COLO668 (cell line): ENCODE measurements around the gene UBE3C.
A peak's percentile ranks its signal among the peaks of the same experiment; 100 is the strongest.
"Not testable (repeated sequence)": the region's sequence is repeated elsewhere in the genome, so short reads cannot be mapped to it uniquely, and the experiment has no call there.

Experiments used
- DNase-seq: peaks from one replicate; lab custom pipeline; 2025; ENCODE audit not compliant: unreplicated experiment; lab: John Stamatoyannopoulos, UW

The UBE3C gene

DNA sequence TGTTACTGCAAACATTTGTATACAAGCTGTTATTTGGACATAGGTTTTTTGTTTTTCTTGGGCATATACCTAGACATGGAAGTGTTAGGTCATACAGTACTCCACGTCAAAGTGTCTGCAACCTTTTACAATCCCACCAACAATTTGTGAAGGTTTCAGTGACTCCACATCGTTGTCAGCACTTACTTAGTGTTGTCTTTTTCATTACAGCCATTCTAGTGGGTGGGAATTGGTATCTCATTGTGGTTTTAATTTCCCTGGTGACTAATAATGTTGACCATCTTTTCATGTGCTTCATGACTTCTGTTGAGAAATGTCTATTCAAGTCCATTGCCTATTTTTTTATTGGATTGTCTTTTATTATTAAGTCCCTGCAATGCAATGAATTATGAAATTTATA lies 95.0 kb downstream of the UBE3C start:
- no peak for DNase-seq

GRCh38 chr7:157234271-157234670 lies 95.5 kb downstream of the UBE3C start:
- DNase-seq = no peak

GRCh38 chr7:157235357-157236333 lies 96.9 kb downstream of the UBE3C start:
- no peak for DNase-seq

- no peak for DNase-seq
Measured at GRCh38 chr7:157238087-157238486, 99.4 kb downstream of the UBE3C start.

GRCh38 chr7:157239571-157240270 lies 101.0 kb downstream of the UBE3C start:
- DNase-seq = no peak

GRCh38 chr7:157241631-157242030 lies 102.9 kb downstream of the UBE3C start:
- no peak for DNase-seq

DNA sequence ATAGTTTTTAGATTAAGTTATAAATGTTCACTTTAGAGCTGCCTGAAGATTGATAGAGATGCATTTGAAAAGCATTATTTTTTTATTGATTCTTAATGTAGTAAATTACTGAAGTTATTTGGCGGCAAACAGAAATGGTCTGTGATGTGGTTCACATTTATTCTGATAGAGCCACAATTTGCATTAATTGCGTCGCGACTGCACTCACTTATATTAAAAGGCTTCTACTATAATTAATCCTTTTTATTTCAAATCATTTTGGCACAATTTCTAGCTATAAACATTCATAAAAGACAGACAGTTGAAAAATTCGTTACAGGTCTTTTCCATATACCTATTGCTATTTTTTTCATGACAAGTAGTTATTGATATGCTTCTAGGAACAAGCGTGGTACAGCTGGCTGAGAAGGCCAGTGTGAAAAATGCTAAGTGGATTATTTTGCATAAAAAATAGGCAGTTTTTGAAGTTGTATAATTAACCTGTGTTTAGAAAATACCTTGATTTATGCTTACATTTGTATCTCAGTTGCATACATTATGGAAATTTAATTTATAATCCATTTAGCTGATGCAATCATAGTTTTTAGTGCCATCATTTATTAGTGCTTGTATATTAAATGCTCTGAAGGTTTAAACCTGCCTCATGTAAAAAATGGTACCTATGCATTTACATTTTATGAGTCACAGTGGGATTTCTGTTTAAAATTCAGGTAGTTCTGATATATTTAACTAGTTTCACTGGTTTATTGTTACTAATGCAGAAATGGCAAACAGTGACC lies 106.0 kb downstream of the UBE3C start:
- no peak for DNase-seq

DNA sequence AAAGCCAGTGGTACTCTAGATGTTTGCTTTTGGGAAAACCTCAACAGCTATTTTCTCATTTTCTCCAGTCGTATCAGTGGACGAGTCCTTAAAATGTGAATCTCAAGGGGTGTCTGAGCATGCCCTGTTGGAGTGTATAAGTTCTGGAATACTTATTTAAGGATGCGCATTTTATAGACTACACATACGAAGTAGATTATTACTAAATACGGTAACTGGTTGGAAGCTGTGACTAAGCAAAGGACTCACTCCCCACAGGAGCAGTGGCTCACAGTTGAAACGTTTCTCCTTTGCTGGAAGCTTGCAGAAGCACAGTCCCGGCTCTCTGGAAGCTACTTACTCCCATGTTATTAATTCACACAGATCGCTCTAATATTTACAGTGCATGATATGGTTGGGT lies 107.3 kb downstream of the UBE3C start:
- no peak for DNase-seq

DNA sequence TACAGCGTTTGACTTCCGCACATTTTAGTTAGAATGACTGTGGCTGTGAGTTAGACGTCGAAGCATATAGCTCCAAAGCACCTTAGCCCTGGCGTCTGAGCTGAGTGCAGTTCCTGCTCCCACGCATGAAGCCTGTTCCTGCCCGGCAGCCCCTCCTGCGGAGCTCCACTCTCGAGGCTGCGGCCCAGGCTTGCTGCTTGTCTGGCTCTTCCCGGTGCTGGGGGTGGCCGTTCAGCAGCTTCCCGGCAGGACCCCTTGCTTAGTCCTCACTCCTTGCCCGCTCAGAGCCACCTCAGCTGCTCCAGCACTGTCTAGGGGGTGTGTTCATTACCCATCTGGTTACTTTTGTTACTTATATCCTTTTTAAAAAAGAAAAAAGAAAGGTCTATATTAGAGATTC lies 109.9 kb downstream of the UBE3C start:
- DNase-seq = no peak

DNA sequence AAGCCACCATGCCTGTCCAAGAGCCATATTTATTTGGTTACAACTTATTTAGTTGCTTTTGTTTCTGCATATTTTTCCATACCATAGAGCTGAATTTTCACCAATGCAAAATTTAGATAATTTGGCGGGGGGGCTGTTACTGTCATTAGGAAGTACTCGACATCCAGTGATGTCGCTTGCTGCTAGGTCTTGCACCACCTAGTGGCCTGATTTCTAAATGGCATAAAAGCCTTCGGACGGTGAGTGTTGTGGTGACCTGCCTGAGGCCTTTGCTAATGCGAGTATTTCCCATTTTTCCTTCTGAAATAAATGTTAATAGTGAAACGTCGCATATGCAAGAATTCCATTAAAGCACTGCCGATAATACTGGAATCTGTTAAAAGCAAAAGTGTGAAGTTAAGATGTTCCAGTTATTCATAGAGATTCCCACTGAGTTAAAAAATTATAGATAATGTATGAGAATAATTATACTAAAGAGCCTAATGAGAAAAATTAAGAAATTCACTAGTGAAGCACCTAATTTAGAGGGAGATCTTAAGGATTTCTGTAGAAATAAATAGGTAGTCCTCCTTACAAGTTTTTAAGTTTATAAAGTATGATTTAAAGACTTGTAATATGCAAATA lies 112.0 kb downstream of the UBE3C start:
- DNase-seq = peak; percentile 42

DNA sequence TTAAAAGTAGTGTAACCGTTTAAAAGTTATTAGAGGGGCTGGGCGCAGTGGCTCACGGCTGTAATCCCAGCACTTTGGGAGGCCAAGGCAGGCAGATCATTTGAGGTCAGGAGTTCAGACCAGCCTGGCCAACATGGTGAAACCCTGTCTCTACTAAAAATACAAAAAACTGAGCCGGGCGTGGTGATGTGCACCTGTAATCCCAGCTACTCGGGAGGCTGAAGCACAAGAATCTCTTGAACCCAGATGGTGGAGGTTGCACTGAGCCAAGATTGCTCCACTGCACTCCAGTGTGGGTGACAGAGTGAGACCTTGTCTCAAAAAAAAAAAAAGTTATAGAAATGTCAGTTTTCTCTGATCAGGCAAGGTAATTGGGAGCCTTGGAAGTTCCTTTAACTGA lies 113.1 kb downstream of the UBE3C start:
- not testable (repeated sequence) for DNase-seq

DNA sequence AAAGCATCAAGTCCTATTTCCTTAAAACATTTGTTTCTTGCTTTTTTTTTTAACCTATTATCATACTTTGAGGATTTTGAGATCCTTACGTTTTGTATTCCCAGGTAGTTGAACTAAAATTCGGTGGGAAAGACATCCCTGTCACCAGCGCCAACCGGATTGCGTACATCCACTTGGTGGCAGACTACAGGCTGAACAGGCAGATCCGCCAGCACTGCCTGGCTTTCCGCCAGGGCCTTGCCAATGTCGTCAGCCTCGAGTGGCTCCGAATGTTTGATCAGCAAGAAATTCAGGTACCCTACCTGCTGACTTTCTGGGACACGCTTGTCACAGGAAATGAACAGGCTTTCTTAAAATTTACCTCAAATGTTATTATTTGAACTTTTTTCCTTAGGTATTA lies 115.1 kb downstream of the UBE3C start:
- DNase-seq = peak; percentile 71

DNA sequence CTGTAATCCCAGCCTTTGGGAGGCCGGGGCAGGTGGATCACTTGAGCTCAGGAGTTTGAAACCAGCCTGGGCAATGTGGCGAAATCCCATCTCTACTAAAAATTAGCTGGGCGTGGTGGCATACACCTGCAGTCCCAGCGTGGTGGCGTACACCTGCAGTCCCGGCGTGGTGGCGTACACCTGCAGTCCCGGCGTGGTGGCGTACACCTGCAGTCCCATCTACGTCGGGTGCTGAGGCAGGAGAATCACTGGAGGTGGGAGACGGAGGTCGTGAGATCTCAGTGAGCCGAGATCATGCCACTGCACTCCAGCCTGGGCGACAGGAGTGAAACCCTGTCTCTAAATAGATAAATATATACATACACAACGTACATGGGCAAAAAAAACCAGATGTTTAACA lies 116.1 kb downstream of the UBE3C start:
- not testable (repeated sequence) for DNase-seq

DNA sequence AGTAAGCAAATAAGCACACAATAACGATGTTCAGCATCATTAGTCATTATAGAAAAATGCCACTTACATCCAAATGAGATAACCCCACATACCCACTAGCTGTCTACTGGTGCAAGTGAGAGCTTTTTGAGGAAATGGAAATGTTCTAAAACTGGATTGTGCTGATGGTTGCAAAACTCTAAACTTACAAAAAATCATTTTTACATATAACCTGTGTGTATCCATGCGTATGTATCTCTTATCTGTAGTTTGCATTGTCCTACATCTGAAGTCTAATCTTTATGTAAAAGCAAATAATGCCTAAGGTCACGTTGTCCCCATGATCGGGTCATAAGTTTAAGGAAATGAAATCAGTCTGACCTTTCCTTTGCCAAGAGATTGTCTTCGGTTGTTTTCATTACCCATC lies 116.5 kb downstream of the UBE3C start:
- no peak for DNase-seq

DNA sequence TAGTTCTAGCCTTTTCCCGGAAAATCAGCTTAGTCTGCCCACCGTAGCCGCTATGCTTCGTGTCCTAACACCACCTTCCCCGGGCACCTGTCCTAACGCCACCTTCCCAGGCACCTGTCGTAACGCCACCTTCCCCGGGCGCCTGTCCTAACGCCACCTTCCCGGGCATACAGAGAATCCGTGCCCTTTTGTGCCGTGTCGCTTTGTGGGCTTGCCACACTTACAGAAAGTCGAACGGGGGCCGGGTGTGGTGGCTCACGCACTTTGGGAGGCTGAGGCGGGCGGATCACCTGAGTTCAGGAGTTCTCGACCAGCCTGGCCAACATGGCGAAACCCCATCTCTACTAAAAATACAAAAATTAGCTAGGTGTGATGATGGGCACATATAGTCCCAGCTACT lies 124.4 kb downstream of the UBE3C start:
- DNase-seq = no peak

- DNase-seq = no peak
Measured at GRCh38 chr7:157265051-157265450, 126.3 kb downstream of the UBE3C start.

DNA sequence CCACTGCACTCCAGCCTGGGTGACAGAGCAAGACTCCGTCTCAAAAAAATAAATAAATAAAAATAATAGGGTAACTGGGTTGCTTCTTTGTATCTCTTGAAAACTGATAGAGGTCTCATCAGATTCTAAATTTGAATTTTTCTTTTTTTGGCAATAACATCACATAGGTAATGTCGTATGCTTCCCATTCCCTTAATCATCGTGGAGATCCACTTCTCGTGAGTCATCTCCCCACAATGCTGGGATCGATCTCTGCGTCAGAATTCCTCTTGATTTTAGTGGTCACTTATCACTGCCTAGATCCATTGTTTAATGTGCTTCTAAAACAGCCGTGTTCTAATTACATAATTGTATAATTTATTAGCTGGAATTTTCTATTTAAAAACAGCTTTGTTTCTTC lies 127.5 kb downstream of the UBE3C start:
- no peak for DNase-seq

DNA sequence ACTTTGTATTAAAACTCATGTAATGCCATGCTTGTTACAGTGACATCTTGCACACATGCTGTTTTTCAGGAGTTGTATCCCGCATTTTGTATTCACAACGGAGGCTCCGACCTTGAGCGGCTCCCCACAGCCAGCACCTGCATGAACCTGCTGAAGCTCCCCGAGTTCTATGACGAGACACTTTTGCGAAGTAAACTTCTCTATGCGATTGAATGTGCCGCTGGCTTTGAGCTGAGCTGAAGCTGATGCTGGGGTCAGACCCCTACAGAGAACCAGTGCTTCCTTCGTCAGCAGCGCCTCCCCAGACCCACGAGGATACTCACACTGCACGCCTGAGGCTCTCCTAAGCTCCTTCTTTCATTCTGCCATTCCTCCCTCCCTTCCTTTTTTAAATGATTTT lies 128.8 kb downstream of the UBE3C start:
- DNase-seq = no peak

GRCh38 chr7:157267956-157268355 lies 129.2 kb downstream of the UBE3C start:
- no peak for DNase-seq

DNA sequence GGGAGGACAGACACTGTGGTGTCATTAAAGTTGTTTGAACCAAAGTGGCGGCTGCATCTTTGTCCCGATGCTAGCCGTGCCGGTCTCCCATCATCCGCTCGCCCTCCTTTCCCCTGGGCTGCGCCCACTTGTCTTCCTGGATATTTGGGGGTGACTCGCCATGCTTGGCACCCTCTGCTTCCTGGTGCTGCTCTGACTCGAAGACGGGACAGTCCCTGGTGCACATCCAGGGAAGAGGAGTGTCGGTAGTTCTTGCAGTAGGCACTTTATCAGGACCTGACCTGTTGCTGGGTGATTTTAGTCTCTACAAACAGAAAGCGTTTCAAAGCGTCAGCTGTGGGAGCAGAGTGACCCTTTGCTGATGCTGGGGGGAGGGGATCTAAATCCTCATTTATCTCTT lies 129.8 kb downstream of the UBE3C start:
- no peak for DNase-seq
